Neural progenitor cell (in vitro differentiated cells): ENCODE results near the gene TMPRSS13. TPM values are rescaled to one million over a fixed set of nuclear protein-coding genes. Genes with fewer than 3 reads are reported as not detected.
A peak's percentile ranks its signal among the peaks of the same experiment; 100 is the strongest.

Experiments used
- DNase-seq: peaks from one replicate; pipeline ENCODE4 v3.0.0-alpha.2; 2016; ENCODE audit warnings: low spot score
- H2AFZ ChIP-seq: fragments of 200-600 bp; sonication (generic); replicated peaks from 2 replicates; pipeline ENCODE4 v1.6.1; 2016; ENCODE audit warnings: antibody characterized with exemption
- H3F3A ChIP-seq: fragments of 200-600 bp; sonication (generic); 2 replicates; pipeline ENCODE4 v1.6.1; 2016; ENCODE audit warnings: antibody characterized with exemption, low read depth
- H3K27ac ChIP-seq: fragments of 200-600 bp; sonication (generic); 2 replicates; pipeline ENCODE4 v1.5.1; 2016; ENCODE audit warnings: mild to moderate bottlenecking
- H3K27me3 ChIP-seq: fragments of 200-600 bp; sonication (generic); 2 replicates; pipeline ENCODE4 v1.6.1; 2016; ENCODE audit warnings: mild to moderate bottlenecking, moderate library complexity
- H3K36me3 ChIP-seq: fragments of 200-600 bp; sonication (generic); 2 replicates; pipeline ENCODE4 v1.5.1; 2016
- H3K4me1 ChIP-seq: fragments of 200-600 bp; sonication (generic); 2 replicates; pipeline ENCODE4 v1.6.1; 2016; ENCODE audit warnings: mixed run types
- H3K4me2 ChIP-seq: fragments of 200-600 bp; sonication (generic); 2 replicates; pipeline ENCODE4 v1.6.1; 2016
- H3K4me3 ChIP-seq: fragments of 200-600 bp; sonication (generic); 2 replicates; pipeline ENCODE4 v1.5.1; 2016
- H3K79me2 ChIP-seq: fragments of 200-600 bp; sonication (generic); 2 replicates; pipeline ENCODE4 v1.6.1; 2016; ENCODE audit warnings: low read depth
- H3K9ac ChIP-seq: fragments of 200-600 bp; sonication (generic); 2 replicates; pipeline ENCODE4 v1.6.1; 2016
- H3K9me3 ChIP-seq: fragments of 200-600 bp; sonication (generic); 2 replicates; pipeline ENCODE4 v1.5.1; 2016; ENCODE audit warnings: low read depth
- H4K20me1 ChIP-seq: fragments of 200-600 bp; sonication (generic); 2 replicates; pipeline ENCODE4 v1.6.1; 2016; ENCODE audit warnings: low read depth
- H3K27ac Mint-ChIP-seq: 3 replicates; pipeline ENCODE4 v1.8.0; 2021; ENCODE audit warnings: mixed read lengths
- H3K27me3 Mint-ChIP-seq: 2 replicates; pipeline ENCODE4 v1.8.0; 2022; ENCODE audit warnings: low read depth, mild to moderate bottlenecking, inconsistent platforms, moderate library complexity, mixed read lengths; ENCODE audit not compliant: insufficient read depth
- H3K36me3 Mint-ChIP-seq: 3 replicates; pipeline ENCODE4 v1.8.0; 2021; ENCODE audit warnings: mixed read lengths
- H3K4me1 Mint-ChIP-seq: 3 replicates; pipeline ENCODE4 v1.8.0; 2021; ENCODE audit warnings: mixed read lengths
- H3K4me3 Mint-ChIP-seq: 3 replicates; pipeline ENCODE4 v1.8.0; 2021; ENCODE audit warnings: mild to moderate bottlenecking, moderate library complexity, mixed read lengths
- H3K9me3 Mint-ChIP-seq: 3 replicates; pipeline ENCODE4 v1.8.0; 2020; ENCODE audit warnings: mixed read lengths
- EZH2 ChIP-seq: fragments of 200-600 bp; sonication (generic); IDR thresholded peaks from 2 replicates; pipeline ENCODE4 v1.6.1; 2017; ENCODE audit warnings: antibody characterized with exemption, mild to moderate bottlenecking, moderate library complexity
- EZH2phosphoT487 ChIP-seq: fragments of 200-600 bp; sonication (generic); IDR thresholded peaks from 2 replicates; pipeline ENCODE4 v1.6.1; 2017; ENCODE audit warnings: antibody characterized with exemption
- total RNA-seq: library from RNA; depleted of rRNA; stranded (reverse); fragments of >200 nt; gene quantifications from 2 replicates; pipeline ENCODE4 v1.2.3, GENCODE V29; 2015; ENCODE audit warnings: low replicate concordance
- TF ChIP-seq, protein P1 (sequence below): fragments of 200-600 bp; sonication (generic); IDR thresholded peaks from 2 replicates; pipeline ENCODE4 v1.5.1; 2017; ENCODE audit warnings: antibody characterized with exemption, mild to moderate bottlenecking

The TMPRSS13 gene
- total RNA-seq, 1 donor from 2014 or later, result not detected

DNA sequence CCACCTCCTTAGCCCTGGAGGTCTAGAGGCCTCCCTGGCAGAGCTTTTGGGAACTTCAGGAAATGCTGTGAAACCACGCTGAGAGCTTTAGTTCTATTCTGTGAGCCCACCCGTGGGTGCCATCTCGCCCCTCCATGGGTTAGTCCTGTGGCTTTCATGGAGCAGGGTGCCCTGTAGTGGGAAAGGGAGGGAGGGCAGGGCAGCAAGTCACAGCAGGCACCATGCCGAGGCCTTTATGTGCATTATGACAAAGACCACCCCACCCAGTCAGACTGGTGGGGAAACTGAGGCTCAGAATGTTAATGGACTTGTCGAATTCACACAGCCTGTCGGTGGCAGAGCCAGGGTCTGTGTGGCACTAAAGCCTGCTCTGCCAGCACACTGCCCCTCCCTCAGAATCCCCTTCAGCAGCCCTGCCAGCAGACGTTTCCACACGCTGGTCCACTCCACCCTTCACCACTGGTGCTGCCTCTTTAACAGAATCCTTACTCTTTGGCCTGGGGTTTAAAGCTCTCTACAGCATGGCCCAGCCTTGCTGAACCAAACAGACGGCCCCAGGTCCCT is 13.4 kb downstream of the TMPRSS13 start:
- Histone ChIP-seq H3K36me3 (no peaks in the 10 kb centered on the region), H3F3A (no peaks in the 10 kb centered on the region), H3K4me1 (peaks cover 5% of the 10 kb centered on the region), H3K79me2 (no peaks in the 10 kb centered on the region), H2AFZ (no peak overlapping the region), H3K9me3 (no peaks in the 10 kb centered on the region), H3K27me3 (no peaks in the 10 kb centered on the region), H4K20me1 (no peaks in the 10 kb centered on the region), H3K4me3 (no peak overlapping the region), H3K4me2 (no peak overlapping the region), H3K27ac (no peak overlapping the region), H3K9ac (no peak overlapping the region)
- no peaks in the 10 kb centered on the region for H3K9me3 Mint-ChIP-seq
- no peak overlapping the region for H3K4me3 Mint-ChIP-seq
- H3K27me3 Mint-ChIP-seq, result peaks cover 12% of the 10 kb centered on the region
- no peak for DNase-seq
- H3K27ac Mint-ChIP-seq, result no peak overlapping the region
- no peaks in the 10 kb centered on the region for H3K36me3 Mint-ChIP-seq
- TF ChIP-seq, protein P1, sequence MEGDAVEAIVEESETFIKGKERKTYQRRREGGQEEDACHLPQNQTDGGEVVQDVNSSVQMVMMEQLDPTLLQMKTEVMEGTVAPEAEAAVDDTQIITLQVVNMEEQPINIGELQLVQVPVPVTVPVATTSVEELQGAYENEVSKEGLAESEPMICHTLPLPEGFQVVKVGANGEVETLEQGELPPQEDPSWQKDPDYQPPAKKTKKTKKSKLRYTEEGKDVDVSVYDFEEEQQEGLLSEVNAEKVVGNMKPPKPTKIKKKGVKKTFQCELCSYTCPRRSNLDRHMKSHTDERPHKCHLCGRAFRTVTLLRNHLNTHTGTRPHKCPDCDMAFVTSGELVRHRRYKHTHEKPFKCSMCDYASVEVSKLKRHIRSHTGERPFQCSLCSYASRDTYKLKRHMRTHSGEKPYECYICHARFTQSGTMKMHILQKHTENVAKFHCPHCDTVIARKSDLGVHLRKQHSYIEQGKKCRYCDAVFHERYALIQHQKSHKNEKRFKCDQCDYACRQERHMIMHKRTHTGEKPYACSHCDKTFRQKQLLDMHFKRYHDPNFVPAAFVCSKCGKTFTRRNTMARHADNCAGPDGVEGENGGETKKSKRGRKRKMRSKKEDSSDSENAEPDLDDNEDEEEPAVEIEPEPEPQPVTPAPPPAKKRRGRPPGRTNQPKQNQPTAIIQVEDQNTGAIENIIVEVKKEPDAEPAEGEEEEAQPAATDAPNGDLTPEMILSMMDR, result no peak
- TF ChIP-seq EZH2, result no peak
- TF ChIP-seq EZH2phosphoT487, result no peak
- peaks cover 14% of the 10 kb centered on the region for H3K4me1 Mint-ChIP-seq

DNA sequence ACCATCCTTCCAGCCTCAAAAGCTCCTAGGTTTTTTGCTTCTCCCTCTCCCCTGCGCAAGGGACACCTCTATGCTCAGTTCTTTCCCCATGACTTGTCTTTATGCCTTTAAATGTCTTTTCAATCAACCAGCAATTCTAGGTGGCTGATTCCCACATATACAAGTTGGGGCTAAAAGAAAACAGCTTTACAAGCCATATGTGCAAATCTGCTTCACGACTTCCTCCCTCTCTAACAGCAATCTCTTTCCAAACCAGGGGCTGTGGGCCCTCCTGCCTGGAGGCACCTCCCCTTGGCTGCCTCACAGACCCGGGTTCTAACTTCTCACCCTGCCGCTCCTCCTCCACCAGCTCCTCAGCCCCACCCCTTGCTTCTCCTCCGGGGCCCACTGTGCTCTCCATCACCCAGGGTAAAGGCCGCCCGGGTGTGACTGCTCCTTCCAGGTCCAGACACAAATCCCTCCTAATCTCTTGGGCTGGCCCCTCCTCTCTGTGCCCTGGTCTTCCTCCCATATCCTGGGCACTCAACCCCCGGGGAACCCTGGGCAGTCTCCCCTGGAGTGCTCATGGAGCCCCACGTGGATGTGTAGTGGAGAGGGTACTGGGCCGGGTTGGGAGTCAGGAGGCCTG is 14.1 kb downstream of the TMPRSS13 start:
- H3K4me3 ChIP-seq, result no peak overlapping the region
- H3K9me3 ChIP-seq, result no peaks in the 10 kb centered on the region
- H3F3A ChIP-seq, result no peaks in the 10 kb centered on the region
- peaks cover 5% of the 10 kb centered on the region for H3K4me1 ChIP-seq
- TF ChIP-seq EZH2phosphoT487 (no peak), EZH2 (no peak)
- TF ChIP-seq, protein P1, result no peak
- peak overlapping the region; percentile 13 for H3K4me2 ChIP-seq
- no peak overlapping the region for H2AFZ ChIP-seq
- no peaks in the 10 kb centered on the region for H3K79me2 ChIP-seq
- H3K9me3 Mint-ChIP-seq, result no peaks in the 10 kb centered on the region
- no peaks in the 10 kb centered on the region for H4K20me1 ChIP-seq
- peaks cover 14% of the 10 kb centered on the region for H3K27me3 Mint-ChIP-seq
- DNase-seq, result peak; percentile 29
- H3K27ac Mint-ChIP-seq, result peak overlapping the region; percentile 42
- peaks cover 14% of the 10 kb centered on the region for H3K4me1 Mint-ChIP-seq
- no peak overlapping the region for H3K27ac ChIP-seq
- H3K36me3 Mint-ChIP-seq, result no peaks in the 10 kb centered on the region
- H3K9ac ChIP-seq, result no peak overlapping the region
- H3K4me3 Mint-ChIP-seq, result no peak overlapping the region
- H3K36me3 ChIP-seq, result no peaks in the 10 kb centered on the region
- no peaks in the 10 kb centered on the region for H3K27me3 ChIP-seq

DNA sequence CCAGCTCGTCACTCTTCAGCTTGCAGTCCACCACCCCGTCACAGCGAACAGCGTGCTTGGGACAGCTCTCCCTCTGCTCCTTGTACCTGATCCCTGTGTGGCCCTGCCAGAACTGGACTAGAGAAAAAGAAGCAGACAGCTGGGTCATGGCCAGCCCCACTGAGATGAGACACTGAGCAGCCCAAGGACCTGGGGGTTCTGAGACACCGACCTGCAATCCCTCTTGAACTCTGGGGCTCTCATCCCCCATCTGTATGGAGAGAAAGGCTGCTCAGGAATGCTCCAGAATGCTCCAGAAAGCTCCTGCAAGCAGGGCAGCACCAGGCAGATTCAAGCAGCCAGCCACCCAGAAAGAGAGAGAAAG is 14.8 kb downstream of the TMPRSS13 start:
- H3K27me3 Mint-ChIP-seq, result peaks cover 14% of the 10 kb centered on the region
- Histone ChIP-seq H3K4me2 (no peak overlapping the region), H3K9me3 (no peaks in the 10 kb centered on the region), H3K36me3 (no peaks in the 10 kb centered on the region), H4K20me1 (no peaks in the 10 kb centered on the region), H3K9ac (no peak overlapping the region), H3K79me2 (no peaks in the 10 kb centered on the region), H3K27me3 (no peaks in the 10 kb centered on the region), H3K27ac (no peak overlapping the region), H3K4me3 (no peak overlapping the region), H2AFZ (no peak overlapping the region), H3K4me1 (peaks cover 5% of the 10 kb centered on the region), H3F3A (no peaks in the 10 kb centered on the region)
- H3K9me3 Mint-ChIP-seq, result no peaks in the 10 kb centered on the region
- H3K27ac Mint-ChIP-seq, result peak overlapping the region; percentile 42
- TF ChIP-seq EZH2phosphoT487 (no peak), EZH2 (no peak)
- TF ChIP-seq, protein P1, result no peak
- no peak for DNase-seq
- H3K36me3 Mint-ChIP-seq, result no peaks in the 10 kb centered on the region
- H3K4me1 Mint-ChIP-seq, result peaks cover 14% of the 10 kb centered on the region
- no peak overlapping the region for H3K4me3 Mint-ChIP-seq
